ENCODE data around the gene CDC20B.
"Not testable (repeated sequence)": the region's sequence is repeated elsewhere in the genome, so short reads cannot be mapped to it uniquely, and the experiment has no call there.

Gene CDC20B

GRCh38 chr5:55104036-55104772 lies 68.8 kb downstream of the CDC20B start:
- no peak for DNase-seq (ENCODE audit: low spot score)

GRCh38 chr5:55102348-55102747 lies 70.6 kb downstream of the CDC20B start, which contains the start of gene GZMA:
GZMA (plus strand) TSS chr5:55102646; CDS start chr5:55102683, 37 bp downstream.
- peak; percentile 54 for DNase-seq (ENCODE audit: low spot score)

DNA sequence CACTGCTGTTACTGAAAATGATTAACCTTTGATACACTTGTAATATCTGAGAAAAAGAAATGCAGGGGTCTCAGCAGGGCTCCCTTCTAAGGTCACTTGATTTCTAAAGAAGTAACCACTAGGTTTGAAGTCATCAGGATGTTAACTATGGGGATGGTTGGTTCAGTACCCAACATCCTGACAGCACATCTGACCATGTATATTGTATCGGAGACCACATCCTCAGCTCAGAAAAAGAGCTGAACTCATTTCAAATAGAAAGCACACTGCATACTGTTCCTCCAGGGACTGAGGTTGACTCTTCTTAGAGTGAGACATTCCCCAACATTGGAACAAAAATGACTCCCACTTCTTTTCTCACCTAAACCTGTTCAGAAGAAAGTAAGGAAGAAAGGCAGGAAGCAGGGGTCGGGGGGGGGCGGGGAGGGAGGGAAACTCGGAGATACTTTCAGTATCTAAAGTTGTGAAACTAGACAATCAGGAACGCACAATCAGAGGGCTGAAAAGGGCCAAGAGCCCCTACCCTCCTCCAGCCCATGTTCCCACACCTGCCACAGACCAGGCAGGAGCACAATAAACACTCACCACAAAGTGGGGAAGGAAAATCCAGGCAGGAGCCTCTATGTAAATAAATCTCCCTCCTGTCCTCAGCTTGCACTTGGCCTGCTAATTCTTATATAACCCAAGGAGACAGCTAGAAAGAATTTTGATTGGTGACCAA lies 71.3 kb downstream of the CDC20B start:
- peak; percentile 56 for DNase-seq (ENCODE audit: low spot score)

- not testable (repeated sequence) for DNase-seq (ENCODE audit: low spot score)
Measured at GRCh38 chr5:55101148-55101547, 71.8 kb downstream of the CDC20B start.

- no peak for DNase-seq (ENCODE audit: low spot score)
Measured at GRCh38 chr5:55096861-55097260, 76.1 kb downstream of the CDC20B start.

- DNase-seq (ENCODE audit: low spot score) = peak; percentile 27
Measured at GRCh38 chr5:55096182-55096581, 76.8 kb downstream of the CDC20B start.

- not testable (repeated sequence) for DNase-seq (ENCODE audit: low spot score)
Measured at GRCh38 chr5:55091011-55091410, 82.0 kb downstream of the CDC20B start.

DNA sequence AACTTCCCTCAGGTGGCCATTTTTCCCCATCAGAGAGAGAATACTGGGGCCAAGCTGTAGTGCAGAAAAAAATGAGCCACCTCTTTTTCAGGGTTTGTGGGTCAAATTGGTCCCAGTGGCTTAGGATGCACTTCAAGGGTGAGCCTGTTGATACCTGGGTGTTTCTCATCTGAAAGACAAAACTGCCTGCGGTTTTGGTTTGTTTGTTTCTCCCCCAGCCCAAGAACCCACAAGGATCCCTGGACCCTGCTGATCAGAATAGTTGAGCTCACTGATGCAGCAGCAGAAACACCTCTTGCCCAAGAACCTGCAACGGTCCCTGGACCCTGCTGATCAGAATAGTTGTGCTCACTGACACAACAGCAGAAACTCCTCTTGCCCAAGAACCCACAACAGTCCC lies 83.7 kb downstream of the CDC20B start:
- DNase-seq (ENCODE audit: low spot score) = not testable (repeated sequence)

GRCh38 chr5:55081541-55081940 lies 91.4 kb downstream of the CDC20B start:
- DNase-seq (ENCODE audit: low spot score) = no peak

GRCh38 chr5:55073211-55073610 lies 99.8 kb downstream of the CDC20B start:
- no peak for DNase-seq (ENCODE audit: low spot score)

GRCh38 chr5:55072666-55073065 lies 100.3 kb downstream of the CDC20B start:
- DNase-seq (ENCODE audit: low spot score) = peak; percentile 82

DNA sequence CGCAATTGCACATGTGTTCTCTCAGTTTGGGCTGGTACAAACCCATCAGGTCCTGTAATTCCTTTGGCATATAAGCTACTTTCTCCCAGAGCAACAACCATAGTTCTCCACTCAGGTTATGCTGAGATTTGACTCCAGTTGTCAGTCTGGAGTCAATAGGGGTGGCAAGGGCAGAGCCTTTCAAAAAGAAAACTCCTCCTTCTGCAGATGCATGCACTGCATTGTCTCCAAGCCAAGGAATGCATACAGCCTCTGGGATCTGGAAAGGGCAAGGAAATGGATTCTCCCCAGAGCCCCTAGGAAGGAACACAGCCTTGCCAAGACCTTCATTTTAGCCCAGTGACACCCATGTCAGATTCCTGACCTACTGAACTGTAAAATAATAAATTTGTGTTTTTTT lies 101.6 kb downstream of the CDC20B start:
- DNase-seq (ENCODE audit: low spot score) = no peak

DNA sequence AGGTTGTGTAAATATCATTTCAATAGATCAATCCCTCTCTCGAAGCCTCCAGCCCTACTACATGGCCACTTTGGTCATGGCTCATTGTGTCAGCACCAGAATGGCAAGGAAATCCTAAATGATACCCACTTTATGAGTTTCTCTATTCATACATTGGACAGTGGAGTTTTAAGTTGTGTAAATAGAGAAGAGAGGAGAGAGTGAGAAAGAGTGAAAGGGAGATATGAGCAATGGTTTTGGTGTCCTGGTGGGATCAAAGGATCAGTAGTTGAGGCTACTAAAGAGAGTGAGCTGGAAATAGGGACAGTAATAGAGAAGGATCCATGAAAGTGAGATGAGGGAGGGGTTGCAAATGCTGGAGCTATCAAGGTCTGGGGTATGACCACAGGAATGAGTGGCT lies 102.0 kb downstream of the CDC20B start:
- peak; percentile 24 for DNase-seq (ENCODE audit: low spot score)

DNA sequence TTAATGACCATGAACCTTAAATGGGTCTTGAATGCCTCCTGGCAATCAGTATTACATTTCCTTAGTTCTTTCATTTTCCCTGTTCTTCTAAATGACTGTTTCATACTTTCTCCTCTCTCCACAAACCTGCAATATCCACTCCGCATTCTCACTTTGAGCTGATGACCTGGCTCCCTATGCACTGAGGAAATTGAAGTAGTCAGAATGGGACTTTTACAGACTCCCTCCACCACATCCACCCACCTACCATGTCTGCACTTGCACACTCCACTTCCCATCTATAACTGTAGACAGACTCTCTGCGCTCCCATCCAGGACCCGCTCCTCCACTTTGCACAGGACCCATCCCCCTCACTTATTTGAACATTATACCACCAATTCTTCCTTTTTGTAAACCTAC lies 106.7 kb downstream of the CDC20B start:
- DNase-seq (ENCODE audit: low spot score) = peak; percentile 48

DNA sequence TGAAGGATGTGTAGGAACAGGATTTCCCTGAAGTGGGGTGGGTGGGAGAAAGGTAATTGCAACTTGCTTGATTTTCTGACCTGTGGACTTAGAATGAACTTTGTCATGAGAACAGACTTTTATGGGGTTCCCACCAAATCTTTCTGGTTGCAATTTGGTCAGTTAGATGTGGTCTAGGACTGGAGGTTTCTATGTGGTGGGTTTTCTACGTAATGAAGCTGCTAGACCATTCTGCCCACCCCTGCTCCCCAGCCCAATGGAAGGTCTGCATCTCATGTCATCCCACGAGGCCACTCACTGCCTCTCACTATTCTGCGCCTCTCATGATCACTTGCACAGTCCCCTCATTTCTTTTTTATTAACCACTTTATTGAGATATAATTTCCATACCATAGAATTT lies 108.5 kb downstream of the CDC20B start:
- no peak for DNase-seq (ENCODE audit: low spot score)

- DNase-seq (ENCODE audit: low spot score) = no peak
Measured at GRCh38 chr5:55063899-55064298, 109.1 kb downstream of the CDC20B start.

DNA sequence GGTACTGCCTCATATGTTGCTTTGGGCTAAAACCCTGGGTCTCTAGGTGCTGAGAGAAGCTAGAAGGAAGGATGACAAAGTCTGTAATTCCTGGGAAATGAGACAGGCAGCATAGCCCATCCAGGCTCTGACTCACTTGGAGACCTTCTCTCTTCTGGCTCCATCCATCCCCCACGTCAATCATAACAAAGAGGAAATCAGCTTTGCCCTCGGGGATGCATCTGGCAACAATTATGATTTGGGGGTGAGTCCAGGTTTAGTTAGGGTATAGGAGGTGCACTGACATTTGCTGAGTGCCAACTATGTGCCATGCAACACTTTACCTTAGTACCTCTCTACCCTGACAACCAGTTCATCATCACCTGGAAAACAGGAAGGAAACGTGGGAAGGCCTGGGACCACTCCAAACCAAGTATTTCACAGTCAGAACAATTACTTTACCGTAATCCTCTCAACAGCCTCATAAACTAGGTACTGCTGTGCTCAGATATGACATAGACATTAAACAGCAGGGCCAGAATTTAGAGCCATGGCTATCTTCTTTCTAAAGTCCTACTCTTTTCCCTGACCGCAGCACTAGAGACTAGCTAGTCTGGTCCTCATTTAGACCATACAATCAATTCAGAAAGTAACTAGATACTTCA lies 109.6 kb downstream of the CDC20B start:
- DNase-seq (ENCODE audit: low spot score) = no peak
